Rectal smooth muscle tissue (tissue), 1 donor: ENCODE measurements around the gene LRMDA.
"Not testable (repeated sequence)": the region's sequence is repeated elsewhere in the genome, so short reads cannot be mapped to it uniquely, and the experiment has no call there.

Experiments
- H3K27ac ChIP-seq: one replicate; pipeline ENCODE4 v1.7.0; 2013; ENCODE audit warnings: low read depth, low read length, inconsistent platforms
- H3K27me3 ChIP-seq: one replicate; pipeline ENCODE4 v1.7.0; 2013; ENCODE audit warnings: low read length; ENCODE audit not compliant: control insufficient read depth, insufficient read depth
- H3K36me3 ChIP-seq: one replicate; pipeline ENCODE4 v1.7.0; 2013; ENCODE audit warnings: low read length; ENCODE audit not compliant: control insufficient read depth, insufficient read depth
- H3K4me1 ChIP-seq: one replicate; pipeline ENCODE4 v1.7.0; 2013; ENCODE audit warnings: low read length; ENCODE audit not compliant: control insufficient read depth, insufficient read depth
- H3K4me3 ChIP-seq: one replicate; pipeline ENCODE4 v1.7.0; 2013; ENCODE audit warnings: low read length
- H3K9ac ChIP-seq: one replicate; pipeline ENCODE4 v1.7.0; 2013; ENCODE audit warnings: low read length

LRMDA gene

GRCh38 chr10:75736151-75736640 lies 304.8 kb downstream of the LRMDA start:
- Histone ChIP-seq H3K4me3 (no peak overlapping the region), H3K27me3 (no peaks in the 10 kb centered on the region), H3K4me1 (no peaks in the 10 kb centered on the region), H3K9ac (no peak overlapping the region), H3K27ac (no peak overlapping the region), H3K36me3 (no peaks in the 10 kb centered on the region)

GRCh38 chr10:75736889-75737579 lies 305.6 kb downstream of the LRMDA start:
- no peaks in the 10 kb centered on the region for H3K4me1 ChIP-seq
- no peaks in the 10 kb centered on the region for H3K27me3 ChIP-seq
- H3K27ac ChIP-seq = no peak overlapping the region
- no peaks in the 10 kb centered on the region for H3K36me3 ChIP-seq
- no peak overlapping the region for H3K4me3 ChIP-seq
- H3K9ac ChIP-seq = no peak overlapping the region

DNA sequence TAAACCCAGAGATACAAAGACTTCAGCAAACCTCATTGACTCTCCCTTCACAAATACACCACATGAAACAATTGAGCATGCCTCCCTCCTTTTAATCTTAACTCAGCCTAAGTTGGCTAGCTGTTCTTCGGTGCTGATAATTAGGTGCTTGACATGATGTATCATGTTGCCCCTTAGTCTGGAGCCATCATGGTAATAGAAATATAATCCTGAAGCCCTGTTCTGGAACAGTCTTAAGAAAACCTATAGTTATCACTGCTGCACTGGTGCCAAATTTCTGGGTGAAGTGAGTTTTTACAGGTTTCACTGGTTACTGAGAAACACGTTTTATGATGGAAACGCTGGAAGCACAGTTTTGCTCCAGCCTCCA lies 306.1 kb downstream of the LRMDA start:
- H3K9ac ChIP-seq = no peak overlapping the region
- no peaks in the 10 kb centered on the region for H3K27me3 ChIP-seq
- no peak overlapping the region for H3K27ac ChIP-seq
- no peaks in the 10 kb centered on the region for H3K36me3 ChIP-seq
- H3K4me1 ChIP-seq = no peaks in the 10 kb centered on the region
- no peak overlapping the region for H3K4me3 ChIP-seq

- Histone ChIP-seq H3K4me3 (no peak overlapping the region), H3K4me1 (no peaks in the 10 kb centered on the region), H3K36me3 (no peaks in the 10 kb centered on the region), H3K9ac (no peak overlapping the region), H3K27ac (no peak overlapping the region), H3K27me3 (no peaks in the 10 kb centered on the region)
Measured at GRCh38 chr10:75738924-75739323, 307.5 kb downstream of the LRMDA start.

DNA sequence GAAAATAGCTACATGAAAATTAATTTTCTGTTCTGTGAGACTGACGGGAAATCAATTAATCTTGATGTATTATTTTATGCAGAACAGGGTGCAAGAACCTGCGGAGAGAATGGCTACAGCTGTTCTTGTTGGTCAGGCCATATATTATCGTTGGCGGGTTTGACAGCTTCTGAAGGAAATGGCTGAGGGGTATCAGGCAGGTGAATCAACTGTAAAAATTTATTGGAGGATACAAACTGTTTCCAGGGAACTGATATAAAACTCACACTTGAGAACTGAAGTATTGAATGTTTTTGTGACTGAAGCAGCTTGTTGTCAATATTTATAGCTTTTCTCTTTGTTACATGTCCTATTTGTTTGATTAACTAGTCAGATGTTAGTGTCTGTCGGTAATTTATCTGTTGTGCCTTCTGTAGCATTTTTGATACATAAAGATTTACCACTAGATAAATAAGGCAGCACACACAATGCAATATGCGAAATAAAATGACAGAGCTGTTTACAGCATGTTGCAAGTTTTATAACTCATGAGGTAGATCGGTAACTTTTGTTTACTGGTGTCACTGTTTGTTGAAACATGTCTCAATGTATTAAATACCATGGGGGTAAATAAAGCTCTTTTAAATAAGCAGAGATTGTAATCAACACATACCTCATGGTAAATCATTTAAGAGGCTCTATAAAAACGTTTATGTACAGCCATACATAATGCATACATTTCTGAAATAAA lies 308.2 kb downstream of the LRMDA start:
- Histone ChIP-seq H3K4me3 (no peak overlapping the region), H3K4me1 (no peaks in the 10 kb centered on the region), H3K36me3 (no peaks in the 10 kb centered on the region), H3K9ac (no peak overlapping the region), H3K27me3 (no peaks in the 10 kb centered on the region), H3K27ac (no peak overlapping the region)

DNA sequence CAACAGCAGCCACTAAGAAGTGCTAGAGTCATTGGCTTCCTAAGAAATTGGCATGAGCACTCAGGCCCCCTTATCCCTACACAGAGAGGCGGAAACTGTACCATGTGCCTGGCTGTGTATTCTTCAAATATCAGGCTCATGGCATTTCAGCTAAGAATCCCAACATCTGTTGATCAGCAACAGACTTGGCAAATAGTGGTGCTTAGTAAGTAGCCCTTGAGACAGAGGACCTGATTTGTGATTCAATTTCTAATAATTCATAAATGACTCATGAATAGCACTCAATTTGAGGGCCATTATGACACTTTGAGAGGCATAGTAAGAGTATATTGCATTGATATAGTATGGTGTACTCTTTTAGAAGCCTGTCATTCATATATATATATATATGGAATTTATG lies 309.1 kb downstream of the LRMDA start:
- H3K9ac ChIP-seq = no peak overlapping the region
- no peak overlapping the region for H3K4me3 ChIP-seq
- H3K27me3 ChIP-seq = no peaks in the 10 kb centered on the region
- H3K4me1 ChIP-seq = no peaks in the 10 kb centered on the region
- no peaks in the 10 kb centered on the region for H3K36me3 ChIP-seq
- no peak overlapping the region for H3K27ac ChIP-seq

- no peak overlapping the region for H3K27ac ChIP-seq
- no peaks in the 10 kb centered on the region for H3K36me3 ChIP-seq
- no peak overlapping the region for H3K4me3 ChIP-seq
- no peaks in the 10 kb centered on the region for H3K4me1 ChIP-seq
- H3K9ac ChIP-seq = no peak overlapping the region
- no peaks in the 10 kb centered on the region for H3K27me3 ChIP-seq
Measured at GRCh38 chr10:75742355-75742754, 310.9 kb downstream of the LRMDA start.

GRCh38 chr10:75743291-75743778 lies 311.9 kb downstream of the LRMDA start:
- no peak overlapping the region for H3K9ac ChIP-seq
- no peaks in the 10 kb centered on the region for H3K4me1 ChIP-seq
- no peak overlapping the region for H3K4me3 ChIP-seq
- H3K36me3 ChIP-seq = no peaks in the 10 kb centered on the region
- no peak overlapping the region for H3K27ac ChIP-seq
- no peaks in the 10 kb centered on the region for H3K27me3 ChIP-seq

GRCh38 chr10:75744261-75744660 lies 312.8 kb downstream of the LRMDA start:
- no peaks in the 10 kb centered on the region for H3K36me3 ChIP-seq
- H3K9ac ChIP-seq = no peak overlapping the region
- no peak overlapping the region for H3K27ac ChIP-seq
- no peaks in the 10 kb centered on the region for H3K27me3 ChIP-seq
- no peaks in the 10 kb centered on the region for H3K4me1 ChIP-seq
- H3K4me3 ChIP-seq = no peak overlapping the region

GRCh38 chr10:75746356-75746755 lies 314.9 kb downstream of the LRMDA start:
- no peaks in the 10 kb centered on the region for H3K4me1 ChIP-seq
- no peak overlapping the region for H3K4me3 ChIP-seq
- no peak overlapping the region for H3K9ac ChIP-seq
- no peaks in the 10 kb centered on the region for H3K36me3 ChIP-seq
- no peaks in the 10 kb centered on the region for H3K27me3 ChIP-seq
- H3K27ac ChIP-seq = no peak overlapping the region

- not testable (repeated sequence) for H3K36me3 ChIP-seq, H3K9ac ChIP-seq, H3K27ac ChIP-seq, H3K4me3 ChIP-seq, H3K4me1 ChIP-seq, H3K27me3 ChIP-seq
Measured at GRCh38 chr10:75750093-75750875, 318.9 kb downstream of the LRMDA start.

GRCh38 chr10:75751232-75751631 lies 319.8 kb downstream of the LRMDA start:
- no peak overlapping the region for H3K4me3 ChIP-seq
- H3K27ac ChIP-seq = no peak overlapping the region
- no peaks in the 10 kb centered on the region for H3K27me3 ChIP-seq
- no peak overlapping the region for H3K9ac ChIP-seq
- H3K36me3 ChIP-seq = no peaks in the 10 kb centered on the region
- no peaks in the 10 kb centered on the region for H3K4me1 ChIP-seq
